Amniotic stem cell (primary cell): ENCODE results near the gene MED15.

Source experiments
- DNase-seq: peaks from one replicate; lab custom pipeline; 2025; lab: John Stamatoyannopoulos, UW

Gene MED15

DNA sequence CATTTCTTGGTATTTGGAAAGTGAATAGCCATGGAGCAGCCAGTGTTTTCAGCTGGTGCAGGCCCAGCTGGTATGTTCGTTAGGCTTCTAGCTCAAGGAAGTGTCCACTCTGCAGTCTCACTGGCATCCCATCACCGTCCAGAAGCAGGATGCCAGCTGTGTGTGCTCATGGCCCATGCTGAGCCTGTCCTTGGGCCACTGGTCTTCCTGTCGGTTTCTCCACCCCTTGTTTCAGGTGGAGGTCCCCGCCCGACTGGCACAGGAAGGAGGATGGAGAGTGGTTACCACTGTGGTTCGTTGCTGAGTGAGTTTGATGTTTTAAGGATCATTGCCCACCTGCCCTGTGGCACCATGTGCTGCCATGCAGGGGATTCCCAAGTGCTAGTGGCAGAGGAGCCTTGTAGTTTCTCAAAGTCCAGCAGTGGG is 63.7 kb downstream of the MED15 start:
- no peak for DNase-seq

DNA sequence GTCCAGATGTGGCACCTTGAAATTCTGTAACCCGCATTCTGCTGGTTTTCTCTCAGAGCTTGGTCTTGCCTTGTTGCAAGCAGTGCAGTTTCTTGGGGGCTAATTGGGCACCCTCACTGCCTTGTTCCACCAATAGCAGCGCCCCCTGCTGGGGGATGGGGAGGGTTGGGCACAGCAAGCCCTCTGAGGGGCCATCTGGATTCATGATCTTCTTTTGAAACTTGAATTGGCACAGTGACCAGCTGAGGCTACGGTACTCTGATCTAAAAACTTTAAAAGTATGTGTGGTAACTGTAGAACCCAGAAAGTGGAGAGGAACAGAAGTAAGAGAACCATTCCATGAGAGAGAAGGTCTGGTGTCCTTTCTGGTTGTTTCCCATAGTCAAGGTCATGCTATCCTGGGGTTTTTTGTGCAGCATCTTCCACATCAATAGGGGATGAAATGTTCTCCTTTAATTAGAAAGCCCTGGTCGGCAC is 64.2 kb downstream of the MED15 start:
- no peak for DNase-seq

DNA sequence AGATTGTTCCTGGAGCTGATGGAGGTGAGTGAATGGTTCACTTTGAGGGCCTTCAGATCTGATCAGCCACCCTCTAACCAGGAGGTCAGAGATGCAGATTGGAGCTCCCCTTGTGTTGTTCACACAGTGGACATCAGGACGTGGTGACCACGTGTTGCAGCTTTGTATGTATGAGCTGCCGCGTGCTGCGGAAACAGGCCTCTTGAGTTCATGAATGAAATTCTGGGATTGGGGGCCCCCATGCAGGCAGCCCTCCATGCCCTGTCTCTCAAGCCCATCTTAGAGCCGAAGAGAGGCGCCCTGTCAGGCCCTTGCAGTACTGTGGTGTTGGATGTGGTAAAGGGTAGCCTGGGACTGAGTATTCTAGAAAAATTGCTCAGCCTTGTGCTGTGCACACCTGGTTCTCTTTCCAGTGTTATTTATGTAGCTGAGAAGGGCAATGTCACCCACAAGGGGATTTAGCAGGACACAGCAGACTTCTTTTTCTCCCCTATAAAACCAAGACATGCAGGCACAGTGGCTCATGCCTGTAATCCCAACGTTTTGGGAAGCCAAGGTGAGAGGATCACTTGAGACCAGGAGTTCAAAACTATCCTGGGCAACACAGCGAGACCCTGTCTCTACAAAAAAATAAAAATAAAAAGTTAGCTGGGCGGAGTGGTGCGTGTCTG is 64.9 kb downstream of the MED15 start:
- no peak for DNase-seq

DNA sequence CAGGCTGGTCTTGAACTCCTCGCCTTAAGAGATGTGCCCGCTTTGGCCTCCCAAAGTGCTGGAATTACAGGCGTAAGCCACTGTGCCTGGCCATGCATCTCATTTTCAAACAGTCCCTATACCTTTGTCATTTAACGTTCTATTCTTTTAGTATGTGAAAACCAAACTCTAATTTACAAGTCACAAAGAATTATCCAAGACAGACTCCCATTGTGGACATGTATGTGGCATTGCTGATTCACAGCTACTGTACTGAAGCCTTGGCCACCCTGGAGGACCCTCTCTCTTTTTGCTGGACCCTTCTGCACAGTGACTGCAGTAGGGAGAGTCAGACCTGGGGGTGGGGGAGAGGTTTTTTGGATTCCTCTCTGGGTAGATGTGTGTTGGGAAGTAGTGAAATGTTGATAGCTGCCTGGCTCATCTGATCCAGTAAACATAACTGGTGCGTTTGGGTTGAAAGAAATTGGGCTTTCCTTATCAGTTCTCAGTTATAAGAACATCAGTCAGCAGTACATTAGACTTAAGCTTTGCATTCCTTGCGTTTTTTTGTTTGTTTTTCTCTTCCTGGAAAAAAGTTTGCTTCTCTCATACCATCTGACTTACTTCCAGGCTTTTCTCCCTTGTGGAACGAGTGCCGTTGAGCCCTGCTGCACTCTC is 65.9 kb downstream of the MED15 start:
- no peak for DNase-seq

DNA sequence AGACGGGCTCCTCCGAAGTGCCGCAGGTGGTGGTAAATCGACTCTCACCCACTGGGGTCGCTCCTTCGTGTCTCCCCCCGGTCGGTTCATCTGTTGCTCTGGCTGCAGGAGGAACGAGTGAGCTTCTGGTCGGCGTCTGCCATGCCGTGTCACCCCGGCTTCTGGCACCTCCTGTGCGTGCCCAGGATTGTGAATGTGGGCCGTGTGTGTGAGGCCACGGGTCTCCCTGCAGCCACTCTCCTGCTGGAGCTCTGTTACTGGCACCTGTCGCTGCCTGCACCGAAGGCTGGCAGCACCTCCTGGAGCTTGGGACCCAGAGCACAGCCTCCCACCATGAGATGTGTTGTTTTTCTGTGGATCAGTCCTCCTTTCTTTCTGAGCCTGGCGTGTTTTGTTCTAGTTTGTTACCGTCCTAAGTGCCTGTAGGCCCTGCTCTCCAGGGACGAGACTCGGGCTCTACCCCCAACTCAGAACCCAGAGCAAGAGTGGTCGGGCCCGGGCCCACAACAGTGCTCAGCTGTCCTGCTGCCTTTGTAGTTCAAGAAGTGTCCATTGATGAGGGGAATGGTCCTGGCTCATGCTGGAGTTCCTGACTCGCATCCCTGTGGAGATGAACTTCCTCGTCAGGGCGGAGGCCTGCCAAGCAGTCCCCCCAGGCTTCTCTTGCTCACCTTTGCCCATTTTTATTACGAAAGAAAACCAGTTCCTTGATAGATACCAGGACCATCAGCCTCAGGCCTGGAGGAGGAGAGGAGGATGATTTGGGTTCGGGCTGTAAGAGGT is 66.6 kb downstream of the MED15 start:
- no peak for DNase-seq

DNA sequence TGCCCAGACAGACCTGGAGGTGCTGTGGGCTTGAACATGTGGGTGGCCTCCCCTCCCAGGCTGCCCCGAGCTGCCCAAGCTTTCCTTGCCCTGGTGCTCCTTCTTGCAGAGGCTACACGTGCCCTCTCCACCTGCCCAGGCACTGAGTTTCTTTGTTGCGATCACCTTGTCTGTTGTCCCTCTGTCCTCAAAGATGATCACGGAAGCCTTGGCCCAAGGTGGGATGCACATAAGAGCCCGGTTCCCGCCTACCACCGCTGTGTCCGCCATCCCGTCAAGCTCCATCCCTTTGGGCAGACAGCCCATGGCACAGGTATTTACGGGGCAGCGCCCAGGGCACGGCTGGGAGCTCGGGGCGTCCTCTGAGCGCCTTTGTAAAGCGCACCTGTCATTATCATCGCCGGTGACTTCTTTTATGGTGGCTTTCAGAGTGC is 67.5 kb downstream of the MED15 start:
- no peak for DNase-seq

DNA sequence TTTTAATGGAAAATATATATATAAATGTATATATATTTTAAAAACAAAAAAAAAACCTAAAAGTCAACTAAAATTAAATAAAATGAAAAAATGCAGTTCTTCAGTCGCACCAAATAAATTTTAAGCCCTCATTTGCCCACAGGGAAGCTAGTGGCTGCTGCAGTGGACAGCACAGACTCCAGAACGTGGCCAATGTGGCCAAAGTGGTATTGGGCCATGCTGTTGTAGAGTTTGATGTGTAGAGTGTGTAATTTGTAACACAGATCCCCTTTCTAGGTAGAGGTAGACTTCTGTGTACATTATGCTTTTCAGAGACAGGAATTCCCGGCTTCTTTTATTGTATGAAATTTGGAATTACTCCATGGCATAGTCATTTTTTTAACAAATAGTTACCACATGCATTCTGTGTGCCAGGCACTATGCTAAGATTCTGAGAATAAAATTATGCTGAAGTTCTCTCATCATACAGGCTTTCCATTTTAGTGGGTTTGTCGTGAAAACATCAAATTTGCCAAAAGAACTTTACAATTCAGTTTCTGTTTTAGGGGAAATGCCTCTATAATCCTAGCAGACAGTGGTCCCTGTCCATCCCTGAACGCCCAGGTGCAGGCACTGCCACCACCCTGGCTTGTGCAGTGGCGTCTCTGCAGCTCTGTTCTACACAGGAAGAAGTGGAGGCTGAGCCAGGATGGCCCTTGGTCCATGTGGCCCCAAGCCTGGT is 68.5 kb downstream of the MED15 start:
- DNase-seq = no peak

DNA sequence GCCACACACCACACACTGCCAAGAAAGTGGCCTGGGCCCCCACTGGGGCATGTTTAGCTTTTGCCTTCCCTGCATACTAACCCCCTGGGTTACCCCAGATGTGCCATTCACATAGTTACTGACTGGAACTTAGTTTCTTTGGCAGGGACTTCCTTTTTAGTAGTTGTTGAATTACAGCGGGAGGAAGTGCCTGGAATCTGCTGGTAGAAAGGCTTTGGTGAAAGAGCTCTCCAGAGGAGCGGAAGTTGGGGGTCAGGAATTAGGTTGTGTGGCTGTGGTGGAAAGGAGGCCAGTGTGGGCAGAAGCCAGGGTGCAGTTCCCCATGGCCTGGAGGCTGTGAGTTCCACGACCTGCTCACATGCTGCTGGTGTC is 69.0 kb downstream of the MED15 start:
- DNase-seq = no peak

DNA sequence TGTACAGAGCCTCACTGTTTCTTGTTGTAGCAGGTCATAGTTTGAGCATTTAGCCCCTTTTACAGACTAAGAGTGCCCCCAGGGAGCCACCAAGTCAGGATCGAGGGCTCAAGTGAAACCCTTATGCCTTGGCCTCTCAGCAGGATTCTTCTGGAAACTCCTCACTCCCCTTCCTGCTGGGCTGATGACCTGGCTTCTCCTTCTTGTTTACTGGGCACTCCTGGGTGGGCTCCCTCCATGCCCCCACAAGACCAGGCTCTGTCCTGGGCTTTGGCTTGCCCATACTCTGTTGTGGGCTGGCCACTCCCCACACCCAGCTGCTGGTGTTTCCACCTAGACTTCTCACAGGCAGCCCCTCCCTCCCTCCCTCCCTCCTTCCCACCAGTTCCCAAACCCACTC is 69.6 kb downstream of the MED15 start:
- no peak for DNase-seq

DNA sequence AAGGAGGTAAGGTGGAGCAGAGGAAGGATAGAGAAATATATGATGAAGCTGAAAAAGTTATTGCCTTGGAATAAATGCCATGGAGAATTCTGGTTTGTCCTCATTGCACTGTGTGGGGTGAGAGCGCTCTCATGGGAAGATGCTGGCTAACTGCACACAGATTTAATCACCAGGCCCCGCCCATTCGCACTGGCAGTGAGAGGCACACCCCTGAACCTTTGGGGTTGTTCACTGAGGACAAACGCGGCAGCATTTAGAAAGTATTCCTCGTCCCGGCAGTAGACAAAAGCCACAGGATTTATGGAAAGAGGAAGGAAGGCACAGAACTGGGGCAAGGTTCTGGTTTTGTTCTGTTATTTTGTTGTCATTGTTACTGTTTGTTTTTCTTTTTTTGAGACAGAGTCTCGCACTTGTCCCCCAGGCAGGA is 70.2 kb downstream of the MED15 start:
- no peak for DNase-seq

DNA sequence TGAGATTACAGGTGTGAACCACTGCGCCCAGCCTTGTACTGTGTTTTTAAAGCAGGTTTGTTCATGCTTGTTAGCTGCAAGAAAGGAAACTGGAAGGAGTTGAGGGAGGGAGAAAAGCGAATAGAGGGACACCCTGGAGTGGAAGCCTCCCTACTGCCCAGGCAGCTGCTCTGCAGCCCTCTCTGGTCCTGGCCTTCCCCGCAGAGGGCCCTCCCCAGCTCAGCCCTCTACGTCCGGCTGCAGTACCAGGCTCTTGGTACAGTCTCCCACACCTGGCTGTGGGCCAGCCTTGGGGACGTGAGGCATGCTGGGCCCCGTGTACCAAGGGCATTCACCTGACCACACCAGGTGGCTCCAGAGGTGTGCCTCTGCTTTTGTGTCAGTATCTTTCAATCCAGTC is 70.8 kb downstream of the MED15 start:
- no peak for DNase-seq

DNA sequence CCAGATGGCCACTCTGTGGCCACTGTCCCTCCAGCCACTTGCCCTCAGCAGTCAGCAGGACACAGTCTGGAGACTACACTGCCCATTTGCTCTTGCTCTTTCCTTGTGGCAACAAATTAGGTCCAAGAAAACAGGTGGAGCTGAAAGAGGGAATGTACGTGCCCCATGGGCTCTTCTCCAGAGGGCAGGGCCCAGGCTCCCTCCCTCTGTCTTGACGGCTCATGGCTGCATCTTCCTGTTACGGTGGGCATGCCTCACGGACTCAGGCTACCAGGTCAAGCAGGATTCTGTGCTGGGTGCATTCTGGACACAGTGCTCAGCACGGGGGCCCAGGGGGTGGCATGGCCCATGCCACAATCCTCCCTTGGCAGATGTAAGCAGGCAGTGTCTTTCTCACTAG is 71.3 kb downstream of the MED15 start:
- no peak for DNase-seq

DNA sequence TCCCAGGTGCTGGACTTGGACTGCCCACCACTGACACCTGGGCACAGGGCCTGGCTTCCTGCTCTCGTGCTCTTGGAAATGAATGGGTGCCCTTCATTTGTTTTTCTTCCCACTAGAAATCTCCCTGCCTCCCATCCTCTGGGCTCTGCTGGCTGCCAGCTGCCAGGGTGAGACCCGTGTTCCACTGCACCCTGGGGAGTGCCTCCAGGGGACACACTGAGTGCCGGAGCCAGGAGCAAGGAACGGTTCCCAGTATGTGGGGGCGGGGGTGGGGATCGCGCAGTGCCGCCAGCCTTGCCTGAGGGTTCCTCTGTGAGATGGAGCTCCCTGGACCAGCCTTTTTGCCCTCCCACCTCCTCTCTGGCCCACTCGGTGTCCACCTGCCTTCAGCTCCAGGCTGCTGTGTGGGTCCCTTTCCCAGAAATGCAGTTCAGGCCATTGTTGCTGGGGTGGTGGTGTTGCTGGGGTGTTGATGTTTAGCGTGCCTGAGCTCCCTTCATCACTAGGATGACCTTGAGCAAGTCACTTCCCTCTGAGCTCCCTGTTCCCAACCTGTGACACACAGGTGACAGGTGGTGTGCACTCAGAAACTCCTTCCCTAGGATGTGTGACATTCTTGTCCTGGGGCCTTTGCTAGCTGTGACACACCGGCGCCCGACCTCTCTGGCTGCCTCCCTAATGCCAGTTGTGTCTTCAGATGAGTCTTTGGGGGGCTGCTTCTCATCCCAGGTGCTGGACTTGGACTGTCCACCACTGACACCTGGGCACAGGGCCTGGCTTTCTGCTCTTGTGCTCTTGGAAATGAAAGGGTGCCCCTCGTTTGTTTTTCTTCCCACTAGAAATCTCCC is 72.1 kb downstream of the MED15 start:
- DNase-seq = no peak

DNA sequence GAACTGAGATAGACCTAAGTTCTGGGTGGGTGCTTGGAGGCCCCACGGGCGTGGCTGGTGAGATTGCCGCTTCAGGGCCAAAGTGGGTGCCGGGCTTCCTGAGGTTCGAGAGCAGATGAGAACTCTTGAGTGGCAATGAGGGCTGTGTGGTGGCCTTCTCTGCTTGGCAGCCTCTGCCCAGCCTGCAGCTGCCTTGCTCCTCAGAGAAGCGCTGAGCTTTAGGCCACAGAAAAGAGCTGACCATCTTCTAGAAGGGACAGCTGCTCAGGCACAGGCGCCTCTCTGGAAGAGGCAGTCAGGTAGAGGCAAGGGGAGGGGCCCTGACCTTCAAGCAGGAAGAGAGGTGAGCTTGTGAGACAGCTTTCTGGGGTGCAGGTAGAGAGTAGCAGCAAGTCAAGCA is 72.8 kb downstream of the MED15 start:
- DNase-seq = no peak

DNA sequence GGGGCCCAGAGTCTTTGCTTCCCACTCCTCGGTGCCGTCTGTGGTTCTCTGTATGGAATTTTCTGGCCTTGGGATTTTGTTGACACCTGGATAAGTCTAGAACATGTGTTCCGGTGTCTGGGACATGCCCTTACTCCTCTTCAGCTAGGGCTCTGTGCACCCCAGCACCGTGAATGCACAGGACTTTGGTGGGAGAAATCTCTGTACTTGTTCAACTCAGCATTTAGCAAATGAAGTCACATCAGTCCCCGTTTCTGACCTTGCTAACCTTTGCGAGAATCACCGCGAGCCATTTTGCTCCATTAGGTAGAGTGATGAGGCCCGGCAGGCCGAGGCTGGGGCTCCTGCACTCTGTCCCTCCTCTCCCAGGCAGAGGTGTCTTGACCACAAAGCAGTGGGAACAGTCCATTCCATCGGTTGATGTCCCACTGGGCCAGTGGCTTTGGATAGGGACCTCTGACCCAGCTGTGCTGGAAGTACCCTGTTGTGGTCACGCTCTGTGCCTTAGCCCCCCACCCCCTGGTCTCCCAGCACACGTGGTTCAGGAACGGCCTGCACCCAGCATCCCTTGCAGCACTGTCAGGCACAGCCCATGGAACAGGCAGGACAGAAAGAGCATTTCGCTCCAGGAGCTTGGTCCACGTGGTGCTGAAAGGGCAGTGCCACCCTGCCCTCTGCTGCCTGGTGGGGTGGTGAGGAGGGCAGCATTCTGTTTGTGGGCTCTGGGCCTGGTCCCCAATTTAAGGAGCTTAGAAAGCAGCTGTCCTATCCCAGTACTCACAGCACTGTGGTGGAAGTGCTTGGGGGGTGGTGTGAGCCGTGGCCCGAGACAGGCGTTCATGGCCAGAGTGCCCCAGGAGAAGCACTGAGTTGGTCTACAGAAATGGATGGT is 73.4 kb downstream of the MED15 start:
- DNase-seq = no peak

DNA sequence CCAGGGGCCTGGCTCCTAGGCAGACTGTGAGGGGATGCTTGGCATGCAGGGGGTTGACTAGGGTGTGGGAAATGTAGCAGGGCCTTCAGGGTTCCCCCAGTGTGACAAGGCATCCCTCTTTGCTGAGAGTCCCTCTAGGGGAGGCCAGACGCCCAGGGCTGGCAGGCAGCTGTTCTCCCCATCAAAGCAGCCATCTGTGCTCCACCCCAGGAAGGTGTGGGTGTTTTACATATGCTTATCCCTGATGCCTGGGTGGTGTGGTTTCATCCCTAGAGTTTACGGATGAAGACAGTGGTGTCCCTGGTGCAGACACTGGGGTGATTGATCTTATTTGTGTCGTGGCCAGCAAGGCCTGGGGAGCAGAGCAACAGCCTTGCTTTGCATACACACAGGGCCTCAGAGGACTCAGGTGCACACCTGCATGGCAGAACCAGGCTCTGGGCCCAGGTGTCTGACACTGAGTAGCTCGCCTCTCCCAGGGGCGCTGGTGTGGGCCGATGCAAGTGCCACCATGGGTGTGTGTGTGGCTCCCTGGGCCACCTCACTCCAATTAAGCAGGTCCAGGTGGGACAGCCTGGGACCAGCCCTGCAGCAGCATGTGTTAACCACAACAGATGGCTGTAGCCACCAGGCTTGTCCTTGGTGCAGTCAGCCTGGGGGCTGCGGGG is 74.2 kb downstream of the MED15 start:
- no peak for DNase-seq

DNA sequence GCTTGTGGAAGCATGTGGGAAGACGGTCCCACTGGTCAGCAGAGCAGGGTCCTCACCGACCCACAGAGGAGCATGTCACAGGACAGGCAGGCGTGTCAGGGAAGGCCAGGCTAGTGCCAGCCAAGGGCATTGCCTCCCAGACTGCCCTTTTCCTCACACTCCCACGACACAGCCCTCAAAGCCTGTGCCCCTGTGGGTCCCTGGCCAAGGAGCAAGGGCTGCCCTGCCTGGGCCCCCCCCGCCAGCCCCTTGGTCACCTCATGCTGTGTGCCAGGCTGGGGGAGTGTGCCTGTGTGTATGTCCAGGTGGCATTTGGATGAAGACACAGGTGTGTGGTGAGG is 74.7 kb downstream of the MED15 start:
- no peak for DNase-seq

DNA sequence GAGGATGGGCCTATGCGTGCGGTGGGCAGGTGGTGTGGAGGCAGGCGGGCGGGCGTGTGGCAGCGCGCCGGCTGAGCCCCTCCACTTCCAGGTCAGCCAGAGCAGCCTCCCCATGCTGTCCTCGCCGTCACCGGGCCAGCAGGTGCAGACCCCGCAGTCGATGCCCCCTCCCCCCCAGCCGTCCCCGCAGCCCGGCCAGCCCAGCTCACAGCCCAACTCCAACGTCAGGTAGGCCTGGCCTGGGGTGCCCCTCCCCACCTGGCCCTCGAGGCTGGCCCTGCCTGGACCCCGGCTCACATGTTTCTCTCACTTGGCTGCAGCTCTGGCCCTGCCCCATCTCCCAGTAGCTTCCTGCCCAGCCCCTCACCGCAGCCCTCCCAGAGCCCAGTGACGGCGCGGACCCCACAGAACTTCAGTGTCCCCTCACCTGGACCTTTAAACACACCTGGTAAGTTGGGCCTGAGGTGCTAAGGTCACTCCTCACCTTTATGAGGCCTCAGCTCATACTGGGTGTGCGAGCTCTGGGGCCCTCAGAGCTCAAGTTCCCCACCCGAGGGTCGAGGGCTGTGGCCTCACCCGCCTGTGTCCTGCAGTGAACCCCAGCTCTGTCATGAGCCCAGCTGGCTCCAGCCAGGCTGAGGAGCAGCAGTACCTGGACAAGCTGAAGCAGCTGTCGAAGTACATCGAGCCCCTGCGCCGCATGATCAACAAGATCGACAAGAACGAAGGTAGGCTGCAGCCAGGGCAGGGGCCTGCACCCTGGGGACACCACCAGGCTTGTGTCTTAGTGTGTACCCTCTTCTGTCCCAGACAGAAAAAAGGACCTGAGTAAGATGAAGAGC is 75.3 kb downstream of the MED15 start:
- no peak for DNase-seq

DNA sequence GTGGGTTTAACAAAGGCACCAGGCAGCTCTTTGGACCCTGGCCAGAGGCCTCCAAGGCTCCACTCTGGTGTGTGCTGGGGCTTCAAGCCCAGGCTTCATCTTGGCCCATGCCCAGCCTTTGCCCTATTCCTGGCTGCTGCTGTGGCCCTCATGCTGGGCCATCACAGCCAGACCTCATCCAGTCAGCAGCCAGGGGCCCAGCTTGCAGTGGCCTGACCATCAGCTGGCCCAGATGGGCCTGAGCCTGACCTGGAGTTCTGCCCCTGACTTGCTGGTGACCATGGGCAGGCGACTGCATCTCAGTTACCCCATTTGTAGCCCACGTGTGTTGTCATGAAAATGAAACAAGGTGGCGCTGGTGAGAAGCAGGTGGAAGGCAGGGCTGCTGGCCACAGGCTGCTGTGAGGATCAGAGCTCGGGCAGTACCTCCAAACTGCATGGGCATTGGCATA is 76.1 kb downstream of the MED15 start:
- no peak for DNase-seq
